ENCODE data around the gene ELAVL3. TPM values are rescaled to one million over a fixed set of nuclear protein-coding genes. Genes with fewer than 3 reads are reported as not detected.

The ELAVL3 gene
- total RNA-seq, 1 donor from 2014 or later = not detected

GRCh38 chr19:11485245-11485837 is 4.5 kb upstream of the ELAVL3 start:
- DNase-seq (ENCODE audit: low read depth) = no peak
- no peak for TF ChIP-seq CTCF (IDR thresholded peaks at IDR 0.05; ENCODE audit: insufficient read depth, low read length, poor library complexity, severe bottlenecking)
- Histone ChIP-seq H3K4me3 (ENCODE audit: low read depth, low read length) (no peak overlapping the region), H3K27me3 (ENCODE audit: control insufficient read depth, insufficient read depth, low read length) (peaks cover 28% of the 10 kb centered on the region), H3K36me3 (ENCODE audit: control insufficient read depth, insufficient read depth, low read length) (no peaks in the 10 kb centered on the region)

GRCh38 chr19:11483366-11484111 is 2.7 kb upstream of the ELAVL3 start:
- DNase-seq (ENCODE audit: low read depth) = no peak
- Histone ChIP-seq H3K27me3 (ENCODE audit: control insufficient read depth, insufficient read depth, low read length) (peaks cover 46% of the 10 kb centered on the region), H3K36me3 (ENCODE audit: control insufficient read depth, insufficient read depth, low read length) (no peaks in the 10 kb centered on the region), H3K4me3 (ENCODE audit: low read depth, low read length) (no peak overlapping the region)
- no peak for TF ChIP-seq CTCF (IDR thresholded peaks at IDR 0.05; ENCODE audit: insufficient read depth, low read length, poor library complexity, severe bottlenecking)

- peak overlapping the region; percentile 26 for H3K4me3 ChIP-seq (ENCODE audit: low read depth, low read length)
- peaks cover 53% of the 10 kb centered on the region for H3K27me3 ChIP-seq (ENCODE audit: control insufficient read depth, insufficient read depth, low read length)
- DNase-seq (ENCODE audit: low read depth) = no peak
- TF ChIP-seq CTCF (IDR thresholded peaks at IDR 0.05; ENCODE audit: insufficient read depth, low read length, poor library complexity, severe bottlenecking) = peak; percentile 47
- H3K36me3 ChIP-seq (ENCODE audit: control insufficient read depth, insufficient read depth, low read length) = no peaks in the 10 kb centered on the region
Observed at GRCh38 chr19:11482384-11483050, 1.7 kb upstream of the ELAVL3 start.

- Histone ChIP-seq H3K4me3 (ENCODE audit: low read depth, low read length) (peak overlapping the region; percentile 26), H3K36me3 (ENCODE audit: control insufficient read depth, insufficient read depth, low read length) (no peaks in the 10 kb centered on the region), H3K27me3 (ENCODE audit: control insufficient read depth, insufficient read depth, low read length) (peaks cover 53% of the 10 kb centered on the region)
- TF ChIP-seq CTCF (IDR thresholded peaks at IDR 0.05; ENCODE audit: insufficient read depth, low read length, poor library complexity, severe bottlenecking) = no peak
- DNase-seq (ENCODE audit: low read depth) = no peak
Observed at GRCh38 chr19:11481534-11482383, 913 bp upstream of the ELAVL3 start.

- no peak for DNase-seq (ENCODE audit: low read depth)
- Histone ChIP-seq H3K36me3 (ENCODE audit: control insufficient read depth, insufficient read depth, low read length) (no peaks in the 10 kb centered on the region), H3K27me3 (ENCODE audit: control insufficient read depth, insufficient read depth, low read length) (peaks cover 53% of the 10 kb centered on the region), H3K4me3 (ENCODE audit: low read depth, low read length) (no peak overlapping the region)
- TF ChIP-seq CTCF (IDR thresholded peaks at IDR 0.05; ENCODE audit: insufficient read depth, low read length, poor library complexity, severe bottlenecking) = no peak
Observed at GRCh38 chr19:11479898-11480714, 740 bp downstream of the ELAVL3 start.
